Bronchial epithelial cell (primary cell): ENCODE data around the gene NUMBL. TPM values are rescaled to one million over a fixed set of nuclear protein-coding genes. Genes with fewer than 3 reads are reported as not detected.

ENCODE experiments used
- DNase-seq: peaks from one replicate; pipeline ENCODE4 v3.0.0-alpha.2; 2010; ENCODE audit warnings: low read depth
- FAIRE-seq: peaks from 2 replicates; lab custom pipeline; 2011; peaks lifted over from hg19 to GRCh38; lab: Jason Lieb, UNC
- H3K27me3 ChIP-seq: 2 replicates; pipeline ENCODE4 v1.5.1; 2011; ENCODE audit warnings: low read length; ENCODE audit not compliant: control insufficient read depth, insufficient read depth
- H3K36me3 ChIP-seq: 2 replicates; pipeline ENCODE4 v1.5.1; 2011; ENCODE audit warnings: low read length; ENCODE audit not compliant: control insufficient read depth, insufficient read depth
- H3K4me3 ChIP-seq: 2 replicates; pipeline ENCODE4 v1.5.1; 2011; ENCODE audit warnings: mild to moderate bottlenecking, low read depth, low read length, control low read depth
- total RNA-seq: library from RNA; depleted of rRNA; stranded (reverse); fragments of >200 nt; gene quantifications from 2 replicates; pipeline ENCODE4 v1.2.1, GENCODE V29; 2014
- TF ChIP-seq, protein P1 (sequence below): IDR thresholded peaks from 2 replicates; pipeline ENCODE4 v1.5.1; 2011; ENCODE audit warnings: mild to moderate bottlenecking, moderate library complexity, low read length, control low read depth, inconsistent platforms; ENCODE audit not compliant: insufficient read depth, severe bottlenecking

NUMBL gene
- total RNA-seq, 1 donor from 2014 or later = 8.4 TPM

DNA sequence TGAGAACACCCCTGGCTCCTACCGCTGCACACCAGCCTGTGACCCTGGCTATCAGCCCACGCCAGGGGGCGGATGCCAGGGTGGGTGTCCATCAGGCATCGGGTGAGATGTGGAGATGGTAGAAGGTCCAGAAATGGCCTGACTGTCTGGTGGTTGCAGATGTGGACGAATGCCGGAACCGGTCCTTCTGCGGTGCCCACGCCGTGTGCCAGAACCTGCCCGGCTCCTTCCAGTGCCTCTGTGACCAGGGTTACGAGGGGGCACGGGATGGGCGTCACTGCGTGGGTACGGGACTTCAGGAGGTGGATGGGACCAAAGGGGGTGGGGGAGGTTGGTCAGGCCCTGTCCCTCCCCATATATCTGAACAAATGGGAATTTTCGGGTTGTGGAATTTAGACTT lies 73.5 kb downstream of the NUMBL start:
- TF ChIP-seq, protein P1, sequence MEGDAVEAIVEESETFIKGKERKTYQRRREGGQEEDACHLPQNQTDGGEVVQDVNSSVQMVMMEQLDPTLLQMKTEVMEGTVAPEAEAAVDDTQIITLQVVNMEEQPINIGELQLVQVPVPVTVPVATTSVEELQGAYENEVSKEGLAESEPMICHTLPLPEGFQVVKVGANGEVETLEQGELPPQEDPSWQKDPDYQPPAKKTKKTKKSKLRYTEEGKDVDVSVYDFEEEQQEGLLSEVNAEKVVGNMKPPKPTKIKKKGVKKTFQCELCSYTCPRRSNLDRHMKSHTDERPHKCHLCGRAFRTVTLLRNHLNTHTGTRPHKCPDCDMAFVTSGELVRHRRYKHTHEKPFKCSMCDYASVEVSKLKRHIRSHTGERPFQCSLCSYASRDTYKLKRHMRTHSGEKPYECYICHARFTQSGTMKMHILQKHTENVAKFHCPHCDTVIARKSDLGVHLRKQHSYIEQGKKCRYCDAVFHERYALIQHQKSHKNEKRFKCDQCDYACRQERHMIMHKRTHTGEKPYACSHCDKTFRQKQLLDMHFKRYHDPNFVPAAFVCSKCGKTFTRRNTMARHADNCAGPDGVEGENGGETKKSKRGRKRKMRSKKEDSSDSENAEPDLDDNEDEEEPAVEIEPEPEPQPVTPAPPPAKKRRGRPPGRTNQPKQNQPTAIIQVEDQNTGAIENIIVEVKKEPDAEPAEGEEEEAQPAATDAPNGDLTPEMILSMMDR = no peak
- Histone ChIP-seq H3K36me3 (peaks cover 22% of the 10 kb centered on the region), H3K4me3 (no peak overlapping the region), H3K27me3 (no peaks in the 10 kb centered on the region)
- no peak for DNase-seq
- no peak for FAIRE-seq

DNA sequence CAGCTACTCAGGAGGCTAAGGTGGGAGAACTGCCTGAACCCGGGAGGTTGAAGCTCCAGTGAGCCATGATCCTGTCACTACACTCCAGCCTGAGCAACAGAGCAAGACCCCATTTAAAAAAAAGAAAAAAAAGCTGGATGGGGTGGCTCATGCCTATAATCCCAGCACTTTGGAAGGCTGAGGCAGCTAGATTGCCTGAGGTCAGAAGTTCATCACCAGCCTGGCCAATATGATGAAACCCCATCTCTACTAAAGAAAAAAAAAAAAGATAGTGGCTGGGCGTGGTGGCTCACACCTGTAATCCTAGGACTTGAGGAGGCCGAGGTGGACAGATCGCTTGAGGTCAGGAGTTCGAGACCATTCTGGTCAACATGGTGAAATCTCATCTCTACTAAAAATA lies 74.3 kb downstream of the NUMBL start:
- DNase-seq = no peak
- Histone ChIP-seq H3K27me3 (no peaks in the 10 kb centered on the region), H3K36me3 (peaks cover 19% of the 10 kb centered on the region), H3K4me3 (no peak overlapping the region)
- TF ChIP-seq, protein P1 = no peak
- no peak for FAIRE-seq

Other genes with a start within 250 kb of the NUMBL start
- 23.2 and 33.7 TPM in 2 replicates for gene SERTAD3, start 246.3 kb downstream of the NUMBL start, total RNA-seq
- 682 and 797 TPM in 2 replicates for gene BLVRB, start 224.9 kb downstream of the NUMBL start, total RNA-seq
- gene SPTBN4, start 223.7 kb downstream of the NUMBL start, total RNA-seq = 0.53 and 1.8 TPM in 2 replicates
- 29.2 and 29.4 TPM in 2 replicates for gene SHKBP1, start 113.8 kb downstream of the NUMBL start, total RNA-seq
- 20.7 and 21.6 TPM in 2 replicates for gene LTBP4, start 89.3 kb downstream of the NUMBL start, total RNA-seq
- 20.0 and 23.9 TPM in 2 replicates for gene COQ8B, start 26.2 kb upstream of the NUMBL start, total RNA-seq
- 26.9 and 34.7 TPM in 2 replicates for gene ITPKC, start 26.5 kb upstream of the NUMBL start, total RNA-seq
- 0.26 TPM in 2 replicates for gene ACTMAP, start 59.8 kb upstream of the NUMBL start, total RNA-seq
- gene SNRPA, start 60.6 kb upstream of the NUMBL start, total RNA-seq = 19.5 and 30.3 TPM in 2 replicates
- gene MIA, start 84.9 kb upstream of the NUMBL start, total RNA-seq = 0.26 and 1.6 TPM in 2 replicates
- 7.9 and 9.2 TPM in 2 replicates for gene RAB4B, start 87.6 kb upstream of the NUMBL start, total RNA-seq
- gene EGLN2, start 108.5 kb upstream of the NUMBL start, total RNA-seq = 86.1 and 91.1 TPM in 2 replicates
- not detected in 2 replicates for gene CYP2A6, start 159.8 kb upstream of the NUMBL start, total RNA-seq
- gene CYP2A7, start 191.6 kb upstream of the NUMBL start, total RNA-seq = not detected in 2 replicates